ENCODE measurements around the gene SYCE3. TPM values are rescaled to one million over a fixed set of nuclear protein-coding genes. Genes with fewer than 3 reads are reported as not detected.

The SYCE3 gene
- total and polyA plus RNA-seq, 2 experiments from 2014 or later, result not detected

GRCh38 chr22:50605613-50606074 is 42.9 kb upstream of the SYCE3 start:
- DNase-seq (ENCODE audit: low spot score) (no peak), ATAC-seq (no peak)
- H4K20me1 ChIP-seq (replicated peaks; ENCODE audit: insufficient read depth), result no peaks in the 10 kb centered on the region
- Mint-ChIP-seq H3K27ac (no peak overlapping the region), H3K4me1 (peaks cover 12% of the 10 kb centered on the region), H3K27me3 (ENCODE audit: insufficient read depth, low read depth, poor library complexity) (peaks cover 61% of the 10 kb centered on the region), H3K36me3 (ENCODE audit: low read depth) (no peaks in the 10 kb centered on the region; the same call in 2 of the 3 replicates), H3K9me3 (no peaks in the 10 kb centered on the region), H3K4me3 (no peak overlapping the region)
- no peak overlapping the region for H3K27ac ChIP-seq (ENCODE audit: low read depth)
- H3K36me3 ChIP-seq (ENCODE audit: insufficient read depth), result no peaks in the 10 kb centered on the region
- no peak overlapping the region for H3K4me3 ChIP-seq
- H3K79me2 ChIP-seq (replicated peaks; ENCODE audit: insufficient read depth), result no peaks in the 10 kb centered on the region
- H3K27me3 ChIP-seq (ENCODE audit: insufficient read depth), result peaks cover 60% of the 10 kb centered on the region
- no peak overlapping the region for H2AFZ ChIP-seq
- H3F3A ChIP-seq (replicated peaks; ENCODE audit: low read depth), result no peaks in the 10 kb centered on the region
- no peaks in the 10 kb centered on the region; the same call in 1 of the 2 replicates for H3K4me1 ChIP-seq (ENCODE audit: insufficient read depth)
- no peaks in the 10 kb centered on the region for H3K9me2 ChIP-seq (ENCODE audit: insufficient read depth)
- TF ChIP-seq EZH2phosphoT487 (IDR thresholded peaks at IDR 0.05; ENCODE audit: unreplicated experiment), result no peak
- TF ChIP-seq STAT1 (IDR thresholded peaks at IDR 0.05; ENCODE audit: unreplicated experiment), result no peak
- TF ChIP-seq POLR2AphosphoS5 (IDR thresholded peaks at IDR 0.05; ENCODE audit: low read depth), result no peak
- TF ChIP-seq, protein P1, sequence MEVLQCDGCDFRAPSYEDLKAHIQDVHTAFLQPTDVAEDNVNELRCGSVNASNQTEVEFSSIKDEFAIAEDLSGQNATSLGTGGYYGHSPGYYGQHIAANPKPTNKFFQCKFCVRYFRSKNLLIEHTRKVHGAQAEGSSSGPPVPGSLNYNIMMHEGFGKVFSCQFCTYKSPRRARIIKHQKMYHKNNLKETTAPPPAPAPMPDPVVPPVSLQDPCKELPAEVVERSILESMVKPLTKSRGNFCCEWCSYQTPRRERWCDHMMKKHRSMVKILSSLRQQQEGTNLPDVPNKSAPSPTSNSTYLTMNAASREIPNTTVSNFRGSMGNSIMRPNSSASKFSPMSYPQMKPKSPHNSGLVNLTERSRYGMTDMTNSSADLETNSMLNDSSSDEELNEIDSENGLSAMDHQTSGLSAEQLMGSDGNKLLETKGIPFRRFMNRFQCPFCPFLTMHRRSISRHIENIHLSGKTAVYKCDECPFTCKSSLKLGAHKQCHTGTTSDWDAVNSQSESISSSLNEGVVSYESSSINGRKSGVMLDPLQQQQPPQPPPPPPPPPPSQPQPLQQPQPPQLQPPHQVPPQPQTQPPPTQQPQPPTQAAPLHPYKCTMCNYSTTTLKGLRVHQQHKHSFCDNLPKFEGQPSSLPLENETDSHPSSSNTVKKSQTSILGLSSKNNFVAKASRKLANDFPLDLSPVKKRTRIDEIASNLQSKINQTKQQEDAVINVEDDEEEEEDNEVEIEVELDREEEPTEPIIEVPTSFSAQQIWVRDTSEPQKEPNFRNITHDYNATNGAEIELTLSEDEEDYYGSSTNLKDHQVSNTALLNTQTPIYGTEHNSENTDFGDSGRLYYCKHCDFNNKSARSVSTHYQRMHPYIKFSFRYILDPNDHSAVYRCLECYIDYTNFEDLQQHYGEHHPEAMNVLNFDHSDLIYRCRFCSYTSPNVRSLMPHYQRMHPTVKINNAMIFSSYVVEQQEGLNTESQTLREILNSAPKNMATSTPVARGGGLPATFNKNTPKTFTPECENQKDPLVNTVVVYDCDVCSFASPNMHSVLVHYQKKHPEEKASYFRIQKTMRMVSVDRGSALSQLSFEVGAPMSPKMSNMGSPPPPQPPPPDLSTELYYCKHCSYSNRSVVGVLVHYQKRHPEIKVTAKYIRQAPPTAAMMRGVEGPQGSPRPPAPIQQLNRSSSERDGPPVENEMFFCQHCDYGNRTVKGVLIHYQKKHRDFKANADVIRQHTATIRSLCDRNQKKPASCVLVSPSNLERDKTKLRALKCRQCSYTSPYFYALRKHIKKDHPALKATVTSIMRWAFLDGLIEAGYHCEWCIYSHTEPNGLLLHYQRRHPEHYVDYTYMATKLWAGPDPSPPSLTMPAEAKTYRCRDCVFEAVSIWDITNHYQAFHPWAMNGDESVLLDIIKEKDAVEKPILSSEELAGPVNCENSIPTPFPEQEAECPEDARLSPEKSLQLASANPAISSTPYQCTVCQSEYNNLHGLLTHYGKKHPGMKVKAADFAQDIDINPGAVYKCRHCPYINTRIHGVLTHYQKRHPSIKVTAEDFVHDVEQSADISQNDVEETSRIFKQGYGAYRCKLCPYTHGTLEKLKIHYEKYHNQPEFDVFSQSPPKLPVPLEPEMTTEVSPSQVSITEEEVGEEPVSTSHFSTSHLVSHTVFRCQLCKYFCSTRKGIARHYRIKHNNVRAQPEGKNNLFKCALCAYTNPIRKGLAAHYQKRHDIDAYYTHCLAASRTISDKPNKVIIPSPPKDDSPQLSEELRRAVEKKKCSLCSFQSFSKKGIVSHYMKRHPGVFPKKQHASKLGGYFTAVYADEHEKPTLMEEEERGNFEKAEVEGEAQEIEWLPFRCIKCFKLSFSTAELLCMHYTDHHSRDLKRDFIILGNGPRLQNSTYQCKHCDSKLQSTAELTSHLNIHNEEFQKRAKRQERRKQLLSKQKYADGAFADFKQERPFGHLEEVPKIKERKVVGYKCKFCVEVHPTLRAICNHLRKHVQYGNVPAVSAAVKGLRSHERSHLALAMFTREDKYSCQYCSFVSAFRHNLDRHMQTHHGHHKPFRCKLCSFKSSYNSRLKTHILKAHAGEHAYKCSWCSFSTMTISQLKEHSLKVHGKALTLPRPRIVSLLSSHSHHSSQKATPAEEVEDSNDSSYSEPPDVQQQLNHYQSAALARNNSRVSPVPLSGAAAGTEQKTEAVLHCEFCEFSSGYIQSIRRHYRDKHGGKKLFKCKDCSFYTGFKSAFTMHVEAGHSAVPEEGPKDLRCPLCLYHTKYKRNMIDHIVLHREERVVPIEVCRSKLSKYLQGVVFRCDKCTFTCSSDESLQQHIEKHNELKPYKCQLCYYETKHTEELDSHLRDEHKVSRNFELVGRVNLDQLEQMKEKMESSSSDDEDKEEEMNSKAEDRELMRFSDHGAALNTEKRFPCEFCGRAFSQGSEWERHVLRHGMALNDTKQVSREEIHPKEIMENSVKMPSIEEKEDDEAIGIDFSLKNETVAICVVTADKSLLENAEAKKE (CRISPR knock-in tag; IDR thresholded peaks at IDR 0.05), result no peak
- no peak for TF ChIP-seq ZNF331 (CRISPR knock-in tag; IDR thresholded peaks at IDR 0.05; ENCODE audit: low read depth)
- TF ChIP-seq EZH2 (IDR thresholded peaks at IDR 0.05; ENCODE audit: low read depth, unreplicated experiment), result no peak
- TF ChIP-seq ZNF114 (CRISPR knock-in tag; IDR thresholded peaks at IDR 0.05), result no peak
- TF ChIP-seq JUNB (IDR thresholded peaks at IDR 0.05; ENCODE audit: unreplicated experiment), result no peak
- TF ChIP-seq ETS1 (IDR thresholded peaks at IDR 0.05), result no peak
- no peak overlapping the region for H3K4me2 ChIP-seq

Measured in GM23338 (cell line).